ENCODE measurements around the gene TEKT2.

DNA sequence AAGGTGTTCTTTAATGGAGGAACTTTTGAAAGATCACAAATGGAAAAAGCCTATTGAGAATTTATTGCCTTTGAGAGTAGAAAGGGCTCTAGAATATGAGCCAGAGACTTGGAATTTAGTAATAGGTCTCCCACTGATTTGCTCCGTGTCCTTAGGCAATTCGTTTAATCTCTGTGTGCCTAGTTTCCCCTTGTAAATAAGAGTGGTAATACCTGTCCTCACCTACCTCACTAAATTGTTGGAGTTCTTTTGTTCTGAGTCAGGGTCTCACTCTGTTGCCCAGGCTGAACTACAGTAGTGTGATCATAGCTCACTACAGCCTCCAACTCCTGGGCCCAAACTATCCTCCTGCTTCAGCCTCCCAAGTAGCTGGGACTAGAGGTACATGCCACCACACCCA lies 15.0 kb upstream of the TEKT2 start:
- no peak for TF ChIP-seq EP300 (IDR thresholded peaks at IDR 0.05)
- TF ChIP-seq CTCF (IDR thresholded peaks at IDR 0.05) = no peak
- no peak for TF ChIP-seq POLR2A (IDR thresholded peaks at IDR 0.05)
